Stimulated activated CD4-positive, alpha-beta T cell treated with anti-CD3 and anti-CD28 coated beads, TNF-alpha, amount 100 ng/mL, for 4 hours (primary cell): ENCODE measurements around the gene LRRC46.

Experiments
- DNase-seq, 3 experiments: peaks; one replicate each; pipeline ENCODE4 v3.0.0-alpha.2; 2020; ENCODE audit warnings: low read depth in 3 of 3

LRRC46 gene

DNA sequence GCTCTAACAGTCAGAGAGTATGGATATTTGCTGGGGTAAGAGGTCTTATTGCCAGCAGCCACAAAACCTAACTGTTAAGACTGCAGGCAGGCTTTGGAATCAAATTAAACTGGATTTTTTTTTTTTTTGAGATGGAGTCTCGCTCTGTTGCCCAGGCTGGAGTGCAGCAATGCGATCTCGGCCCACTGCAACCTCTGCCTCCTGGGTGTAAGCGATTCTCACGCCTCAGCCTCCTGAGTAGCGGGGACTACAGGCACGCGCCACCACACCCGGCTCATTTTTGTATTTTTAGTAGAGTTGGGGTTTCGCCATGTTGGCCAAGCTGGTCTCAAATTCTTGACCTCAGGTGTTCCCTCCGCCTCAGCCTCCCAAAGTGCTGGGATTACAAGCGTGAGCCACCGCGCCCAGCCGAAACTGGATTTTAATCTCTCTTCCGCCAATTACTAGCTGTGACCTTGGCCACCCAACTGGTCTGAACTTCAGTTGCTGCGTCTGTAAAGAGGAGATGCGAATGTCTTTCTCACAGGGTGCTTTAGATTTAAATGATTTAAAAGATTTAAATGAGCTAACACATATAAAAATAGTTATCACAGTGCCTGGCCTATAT, 971 bp upstream of the LRRC46 start:
- DNase-seq = no peak

DNA sequence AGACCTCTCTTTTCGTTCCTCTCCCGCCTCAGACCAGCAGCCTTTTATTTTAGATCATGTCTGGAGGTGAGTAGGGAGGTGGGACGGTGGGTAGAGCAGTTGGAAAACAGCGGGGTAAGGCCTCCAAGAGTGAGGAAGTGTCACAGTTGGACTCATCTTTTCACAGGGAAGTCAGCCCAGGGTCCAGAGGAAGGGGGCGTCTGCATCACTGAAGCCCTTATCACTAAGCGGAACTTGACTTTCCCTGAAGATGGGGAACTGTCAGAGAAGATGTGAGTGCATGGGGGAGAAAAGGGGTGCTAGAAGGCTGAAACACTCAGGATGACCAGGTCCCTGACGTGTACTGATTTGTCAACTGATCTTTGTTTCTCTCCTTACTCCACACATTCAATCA, 461 bp downstream of the LRRC46 start:
- no peak for DNase-seq

DNA sequence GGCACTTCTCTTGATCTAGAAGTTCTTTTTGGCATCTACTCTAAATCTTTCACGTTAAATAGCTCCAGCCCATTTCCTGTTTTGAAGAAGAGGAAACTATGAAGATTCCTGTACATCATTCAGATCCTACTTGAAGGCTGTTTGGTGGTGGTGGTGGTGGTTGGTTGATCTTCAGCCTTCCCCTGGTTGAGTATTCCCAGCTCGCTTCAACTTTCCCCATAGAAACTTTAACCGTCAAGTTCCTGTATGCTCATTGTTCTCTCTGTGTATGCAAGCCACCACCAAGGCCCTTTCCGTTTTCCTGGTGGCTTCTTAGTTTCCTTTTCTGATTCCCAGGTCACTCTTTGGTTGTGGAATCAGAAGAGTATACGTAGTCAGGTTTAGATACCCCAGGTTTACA, 3.3 kb downstream of the LRRC46 start:
- DNase-seq = no peak

DNA sequence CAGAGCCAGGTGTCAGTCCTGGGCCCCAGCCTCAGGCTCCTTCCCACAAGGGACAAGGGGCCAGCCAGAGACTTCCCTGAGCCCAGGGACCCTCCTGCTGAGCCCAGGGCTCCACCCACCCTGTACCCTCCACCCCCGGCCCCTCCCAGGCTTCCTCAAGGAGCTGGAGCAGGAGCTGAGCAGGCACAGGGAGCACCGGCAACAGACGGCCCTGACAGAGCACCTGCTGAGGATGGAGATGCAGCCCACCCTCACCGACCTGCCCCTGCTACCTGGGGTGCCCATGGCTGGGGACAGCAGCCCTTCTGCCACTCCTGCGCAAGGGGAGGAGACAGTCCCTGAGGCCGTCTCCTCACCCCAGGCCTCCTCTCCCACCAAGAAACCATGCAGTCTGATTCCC, 5.1 kb downstream of the LRRC46 start:
- DNase-seq = no peak

DNA sequence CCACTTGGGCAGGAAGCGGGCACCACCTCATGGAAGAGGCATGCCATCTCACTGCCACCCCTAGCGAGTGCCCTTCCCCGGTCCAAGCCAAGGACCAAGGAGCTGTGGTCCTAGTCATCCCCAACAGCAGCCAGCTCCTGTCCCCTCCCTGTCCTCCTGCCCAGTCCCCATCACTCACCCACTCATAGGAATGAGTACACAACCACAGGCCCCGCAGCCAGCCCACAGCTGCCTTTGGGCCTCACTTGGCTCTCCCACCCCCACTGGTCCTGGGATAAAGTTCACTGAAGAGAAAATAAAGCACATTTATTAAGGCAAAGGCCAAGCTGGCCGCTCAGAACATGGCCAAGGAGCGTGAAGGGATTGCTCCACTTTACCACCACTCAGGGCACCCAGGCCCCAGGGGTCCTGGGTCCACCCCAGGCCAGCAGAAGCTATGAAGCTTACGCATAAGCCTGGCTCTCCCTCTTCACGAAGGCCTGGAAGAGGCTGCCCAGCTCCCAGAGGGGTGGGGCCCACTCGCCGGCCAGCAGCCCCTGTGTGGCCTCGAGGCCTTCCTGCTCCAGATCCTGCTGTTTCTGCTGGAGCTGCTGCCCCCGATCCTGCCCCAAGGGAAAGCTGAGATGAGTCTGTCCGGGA, 6.0 kb downstream of the LRRC46 start:
- DNase-seq = no peak

DNA sequence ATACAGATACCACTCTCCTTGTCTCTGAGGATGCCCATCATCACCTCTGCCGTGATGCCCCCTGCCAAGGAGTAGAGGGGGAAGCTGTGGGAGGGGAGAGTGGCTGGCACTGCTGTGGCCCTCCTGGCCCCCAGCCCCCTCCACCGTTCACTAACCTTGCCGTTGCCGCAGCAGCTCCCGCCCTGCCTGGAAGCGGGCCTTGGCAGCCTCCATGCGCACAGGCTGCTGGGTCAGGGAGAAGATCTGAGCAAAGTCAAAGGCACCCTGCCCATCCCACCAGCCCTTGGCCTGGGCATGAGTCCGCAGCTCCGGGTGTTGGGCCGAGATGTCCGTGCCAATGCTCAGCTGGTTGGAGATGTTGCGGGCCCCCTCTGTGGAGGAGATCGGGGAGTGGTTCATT, 7.2 kb downstream of the LRRC46 start:
- no peak for DNase-seq

DNA sequence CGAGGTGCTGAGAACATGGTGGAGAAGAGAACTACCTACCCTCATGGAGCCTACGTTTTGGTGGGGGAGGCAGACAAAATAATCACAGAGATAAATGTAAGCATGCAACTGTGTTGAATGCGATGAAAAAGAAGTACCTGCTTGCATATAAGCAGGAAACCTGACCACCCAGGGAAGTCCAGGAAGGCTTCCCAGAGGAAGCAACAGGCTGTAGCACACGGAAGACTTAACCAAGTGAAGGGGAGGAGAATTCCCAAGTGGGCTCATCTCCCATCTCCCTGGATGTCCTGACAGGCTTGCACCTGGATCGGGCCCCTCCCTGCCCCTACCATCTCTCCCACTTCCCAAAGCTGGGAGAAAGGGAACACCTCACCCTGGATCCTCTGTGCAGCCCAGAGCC, 7.6 kb downstream of the LRRC46 start:
- DNase-seq = no peak

DNA sequence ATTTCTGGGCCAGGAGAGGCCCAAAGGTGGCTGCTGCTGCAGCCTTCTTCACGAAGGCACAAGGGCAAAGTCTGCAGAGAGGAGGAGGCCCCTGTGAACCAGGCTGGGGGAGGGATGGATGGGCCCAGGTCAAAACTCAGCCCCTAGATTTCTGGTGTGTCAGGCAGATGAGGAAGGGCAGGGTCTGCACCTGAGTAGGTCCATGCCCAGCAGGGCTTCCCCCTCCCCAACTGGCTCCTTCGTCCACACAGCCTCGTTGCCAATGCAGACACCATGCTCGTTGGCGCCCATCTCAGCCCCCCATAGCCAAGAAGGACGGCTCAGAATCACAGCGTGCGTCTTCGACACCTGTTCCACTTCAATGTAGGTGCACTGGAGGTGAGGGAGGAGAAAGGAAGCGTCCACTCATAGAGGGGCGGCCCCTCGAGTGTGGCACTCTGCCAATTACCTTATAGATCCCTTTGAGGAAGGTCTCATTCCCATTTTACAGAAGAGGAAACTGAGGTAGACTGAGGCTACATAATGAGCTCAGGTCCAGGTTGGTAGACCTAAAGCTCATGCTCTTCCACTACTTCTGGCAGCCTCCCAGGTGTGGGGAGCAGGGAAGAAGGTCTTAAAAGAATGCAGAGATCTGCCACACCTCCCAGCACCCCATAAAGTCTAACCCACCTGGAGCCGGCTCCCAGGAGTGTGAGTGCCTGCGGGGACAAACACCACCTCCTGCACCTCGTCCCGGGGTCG, 8.7 kb downstream of the LRRC46 start:
- no peak for DNase-seq

DNA sequence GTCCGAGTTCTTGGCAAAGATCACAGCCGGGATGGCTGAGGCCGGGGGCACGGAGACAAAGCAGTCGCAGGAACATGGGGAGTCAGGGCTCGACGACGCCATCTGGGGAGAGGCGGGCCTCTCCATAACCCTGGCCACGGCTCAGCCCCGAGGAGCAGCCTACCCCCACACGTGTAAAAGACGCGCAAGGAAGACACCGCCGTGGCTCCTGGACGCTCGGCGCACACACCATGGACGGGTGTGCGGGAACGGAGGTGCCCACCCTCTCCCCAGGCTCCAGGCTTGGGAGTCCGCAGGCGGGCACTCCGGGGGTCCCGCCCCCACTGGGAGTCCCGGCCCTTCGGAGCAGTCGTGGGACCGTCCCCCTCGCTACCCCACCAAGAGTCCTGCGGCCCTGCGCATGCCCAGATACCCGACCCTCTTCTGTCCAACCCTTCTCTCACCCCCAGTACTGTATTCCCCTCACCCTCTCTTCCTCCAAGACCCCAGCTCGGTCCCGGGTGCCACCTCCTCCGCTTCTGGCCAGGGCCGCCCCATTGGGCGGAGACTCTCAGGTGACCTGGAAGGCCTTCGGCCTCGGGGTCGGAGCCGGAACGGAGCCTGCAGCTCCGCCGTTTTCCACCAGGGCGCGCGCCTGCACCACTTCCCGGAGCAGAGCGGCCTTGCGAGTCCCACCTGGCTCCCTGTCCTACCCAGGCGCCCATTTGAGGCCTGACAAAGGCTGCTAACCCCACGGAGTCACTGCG, 9.4 kb downstream of the LRRC46 start, which contains the start of gene SCRN2:
SCRN2 (minus strand) TSS at position 532 of the 746 bp plus-strand sequence; CDS start at position 102, 430 bp downstream.
- DNase-seq = peak; percentile 75 to 84 (median 76)

DNA sequence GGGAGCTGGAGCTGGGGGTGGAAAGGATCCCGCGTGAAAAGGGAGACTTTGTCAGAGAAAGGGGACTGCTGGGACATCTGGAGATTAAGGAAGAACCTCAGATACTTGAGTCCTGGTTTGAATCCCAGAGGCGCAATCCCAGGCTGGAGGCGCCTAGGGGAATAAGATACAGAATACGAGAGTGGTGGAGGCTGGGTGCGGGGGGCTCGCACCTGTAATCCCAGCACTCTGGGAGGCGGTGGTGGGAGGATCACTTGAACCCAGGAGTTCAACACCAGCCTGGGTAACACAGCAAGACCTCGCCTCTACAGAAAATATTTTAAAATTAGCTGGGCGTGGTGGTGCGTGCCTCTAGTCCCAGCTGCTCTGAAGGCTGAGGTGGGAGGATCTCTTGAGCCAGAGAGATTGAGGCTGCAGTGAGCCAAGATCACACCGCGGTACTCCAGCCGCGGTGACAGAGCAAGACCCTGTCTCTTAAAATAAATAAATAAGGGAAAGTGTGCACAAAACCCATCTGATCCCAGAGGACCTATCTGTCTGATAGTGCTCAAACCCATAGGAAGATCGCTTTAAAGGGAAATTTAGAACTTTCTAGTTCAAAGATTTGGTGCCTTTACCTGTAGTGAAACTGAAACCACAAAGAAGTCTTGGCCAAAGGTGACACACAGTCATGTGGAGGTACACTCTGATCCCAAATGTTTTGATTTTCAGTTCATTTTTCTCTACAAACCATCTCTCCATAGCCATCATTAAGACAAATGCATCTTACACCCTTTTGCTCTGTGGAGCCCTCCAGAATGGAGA, 10.2 kb downstream of the LRRC46 start:
- DNase-seq = no peak

DNA sequence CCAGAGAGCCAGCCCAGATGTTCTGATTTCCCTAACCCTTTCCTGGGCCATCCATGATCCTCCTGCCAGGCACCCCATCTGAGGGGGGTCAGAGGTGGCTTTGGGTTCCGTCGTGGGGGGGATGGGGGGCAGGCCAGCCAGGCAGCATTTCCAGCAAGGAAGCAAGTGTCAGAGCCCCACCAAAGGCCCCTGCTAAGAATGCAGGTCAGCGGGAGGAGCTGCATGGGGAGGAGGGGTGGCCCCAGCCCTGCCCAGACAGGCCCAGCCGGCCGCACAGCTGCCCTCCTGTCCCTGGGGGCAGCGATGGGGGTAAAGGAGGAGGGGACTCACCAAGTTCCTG, 11.9 kb downstream of the LRRC46 start:
- no peak for DNase-seq

DNA sequence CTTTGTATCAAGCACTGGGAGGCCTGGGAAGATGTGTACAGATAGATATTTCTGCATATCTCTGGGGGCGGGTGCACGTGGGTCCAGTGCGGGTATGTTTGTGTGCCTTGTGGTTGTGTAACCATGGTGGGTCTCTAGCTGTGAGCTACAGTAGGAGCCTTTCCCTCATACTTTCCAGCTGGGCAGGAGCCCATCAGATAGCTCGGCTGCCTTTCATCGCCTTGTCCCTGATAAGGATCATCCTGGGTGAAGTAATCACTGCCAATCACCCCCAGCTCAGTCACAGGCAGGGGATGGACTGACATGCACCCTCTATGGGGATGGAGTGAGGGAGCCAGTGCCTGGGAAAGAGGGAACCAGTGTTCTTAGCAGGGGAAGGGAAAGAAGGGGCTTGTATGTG, 12.8 kb downstream of the LRRC46 start:
- no peak for DNase-seq

DNA sequence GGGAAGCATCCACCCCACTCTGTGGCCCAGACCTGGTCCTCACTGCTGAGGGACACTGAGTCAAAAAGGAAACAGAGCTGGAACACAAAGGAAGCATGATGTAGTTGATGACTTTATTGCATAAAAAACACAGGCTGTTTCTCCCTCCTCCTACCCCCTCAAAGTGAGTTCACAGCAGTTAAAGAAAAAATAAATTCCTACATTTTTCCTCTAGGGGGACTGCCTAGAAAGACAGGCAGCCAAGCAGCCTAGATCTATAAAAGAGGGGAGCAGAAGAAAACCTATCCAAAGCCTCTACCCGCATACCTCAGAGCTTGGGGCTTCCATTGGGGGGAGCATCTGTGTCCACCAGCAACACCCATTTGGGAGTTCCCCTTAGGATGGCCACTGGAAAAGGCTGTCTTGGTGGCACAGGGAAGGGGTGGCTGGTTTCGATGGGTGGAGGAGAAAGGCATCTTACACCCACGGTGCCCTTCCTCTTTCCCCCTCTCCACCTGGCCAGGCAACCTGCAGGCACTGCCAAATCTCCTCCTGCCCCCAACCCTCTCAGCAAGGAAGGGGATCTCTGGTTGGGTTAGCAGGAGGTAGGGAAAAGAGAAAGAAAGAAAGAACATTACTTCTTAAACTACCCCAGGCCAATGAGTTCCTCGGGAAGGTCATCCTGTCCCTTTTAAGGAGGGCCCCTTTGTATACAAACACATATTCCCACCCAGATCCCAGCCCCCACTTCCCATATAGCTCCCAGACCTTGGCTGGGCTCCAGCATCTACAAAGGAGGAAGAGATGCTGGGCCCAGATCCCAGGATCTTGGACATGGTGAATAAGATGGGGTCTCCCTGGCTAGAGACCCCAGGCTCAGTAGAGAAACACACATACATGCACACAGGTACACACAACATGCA, 13.6 kb downstream of the LRRC46 start:
- DNase-seq = no peak

DNA sequence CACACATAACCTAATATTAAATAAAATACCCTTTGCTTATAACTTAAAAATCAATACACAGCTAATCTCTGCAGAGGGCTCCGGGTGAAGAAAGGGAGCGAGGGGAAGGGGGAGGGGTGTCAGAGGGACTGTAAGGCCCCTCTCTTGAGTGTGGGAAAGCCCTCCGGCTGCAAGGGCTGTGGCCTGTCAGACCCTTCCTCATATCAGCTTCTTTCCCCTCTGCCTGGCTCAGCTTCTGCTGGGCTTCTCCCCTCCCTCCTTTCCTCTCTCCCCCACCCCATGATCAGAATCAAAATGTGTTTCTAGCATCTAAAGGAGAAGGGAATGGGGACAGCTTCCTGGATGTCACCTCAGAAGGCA, 14.2 kb downstream of the LRRC46 start:
- no peak for DNase-seq

DNA sequence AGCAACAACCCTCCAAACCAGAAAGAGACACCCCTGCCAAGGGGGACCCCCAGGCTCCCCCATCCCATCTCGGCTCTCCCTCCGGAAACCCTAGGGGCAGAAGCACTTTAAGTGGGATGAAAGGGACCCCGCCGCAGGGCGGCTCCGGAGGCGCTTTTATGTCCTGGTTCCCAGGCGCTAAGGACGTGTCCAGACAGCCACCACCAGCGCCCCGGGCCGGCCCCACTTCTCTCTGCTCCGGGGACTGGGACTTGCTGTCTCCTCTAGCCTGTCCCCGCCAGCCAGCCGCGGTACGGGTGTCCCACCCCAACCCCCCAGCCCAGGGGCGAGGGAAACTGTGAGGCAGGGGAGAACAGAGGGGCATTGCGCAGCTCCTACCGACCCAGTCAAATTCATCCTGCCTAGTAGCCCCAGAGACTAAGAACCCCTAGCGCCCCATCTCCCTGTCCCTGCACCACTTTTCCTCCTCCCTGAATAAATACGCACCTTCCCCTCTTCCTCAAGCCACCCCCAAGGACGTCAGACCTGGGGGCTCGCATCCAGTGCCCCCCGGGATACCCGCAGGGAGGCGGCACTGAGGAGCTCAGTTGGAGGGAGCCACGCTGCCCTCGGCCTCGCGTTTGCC, 15.4 kb downstream of the LRRC46 start:
- DNase-seq = no peak

DNA sequence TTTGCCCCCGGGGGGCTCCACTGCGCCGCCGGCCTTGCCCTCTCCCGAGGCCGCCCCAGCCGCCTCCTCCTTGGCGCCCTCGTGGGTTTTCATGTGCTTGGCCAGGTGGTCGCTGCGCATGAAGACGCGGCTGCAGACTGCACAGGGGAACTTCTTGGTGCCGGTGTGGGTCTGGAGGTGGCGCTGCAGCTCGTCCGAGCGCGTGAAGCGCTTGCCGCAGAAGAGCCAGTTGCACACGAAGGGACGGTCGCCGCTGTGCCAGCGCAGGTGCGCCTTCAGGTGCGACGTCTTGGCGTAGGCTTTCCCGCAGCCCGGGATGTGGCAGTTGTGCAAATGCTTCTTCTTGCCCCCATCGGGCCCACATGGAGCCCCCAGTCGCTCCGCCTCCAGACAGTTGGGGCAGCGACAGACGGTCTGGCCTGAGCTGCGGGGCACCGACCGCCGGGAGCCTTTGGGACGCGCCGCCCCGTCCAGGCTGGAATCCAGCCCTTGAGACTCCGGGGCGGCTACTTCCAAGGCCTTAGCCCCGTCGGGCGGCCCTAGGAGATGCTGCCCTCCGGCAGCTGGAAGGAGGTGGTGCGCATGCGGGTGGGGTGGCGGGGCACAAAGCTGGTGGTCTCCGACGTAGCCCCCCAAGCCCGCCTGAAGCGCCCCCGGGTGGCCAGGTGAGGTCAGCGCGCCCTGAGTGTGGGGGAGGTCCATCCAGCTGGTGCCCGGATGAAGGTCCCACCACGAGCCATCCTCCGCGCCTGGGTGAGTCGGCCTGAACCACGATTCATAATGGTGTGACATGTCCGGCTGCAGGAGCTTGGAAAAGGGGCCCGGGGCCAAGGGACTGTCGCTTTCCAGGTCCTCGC, 16.1 kb downstream of the LRRC46 start:
- no peak for DNase-seq

DNA sequence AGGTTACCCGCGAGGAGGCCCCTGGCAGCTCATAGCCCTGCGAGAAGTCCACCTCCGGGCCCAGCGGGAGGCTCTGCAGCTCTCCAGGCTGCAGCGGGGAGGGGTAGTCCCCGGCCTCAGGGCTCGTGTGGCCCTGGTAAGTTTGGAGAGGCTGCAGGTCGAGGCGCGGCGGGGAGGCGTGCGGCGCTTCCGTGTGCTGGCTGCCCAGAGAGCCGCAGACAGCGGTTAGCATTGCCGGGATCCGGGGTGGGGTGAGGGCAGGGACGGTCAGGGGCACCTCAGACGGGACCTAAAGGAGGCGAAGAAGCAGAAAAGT, 16.7 kb downstream of the LRRC46 start:
- DNase-seq = no peak

DNA sequence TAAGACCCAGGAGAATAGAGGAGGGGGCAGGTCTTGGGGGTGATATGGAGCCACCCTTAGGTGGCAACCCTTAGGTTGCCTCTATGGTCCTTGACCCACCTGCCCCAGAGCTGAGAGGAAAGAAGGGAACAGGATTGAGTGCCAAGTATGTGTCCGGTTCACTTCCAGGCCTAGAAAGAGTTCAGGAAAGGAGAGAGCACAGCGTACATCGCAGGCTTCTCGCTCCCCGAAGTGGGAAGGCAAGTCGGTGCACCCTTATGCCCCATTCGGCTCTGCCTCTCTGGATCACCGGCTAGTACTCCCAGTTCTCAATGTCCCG, 18.9 kb downstream of the LRRC46 start:
- DNase-seq = no peak

DNA sequence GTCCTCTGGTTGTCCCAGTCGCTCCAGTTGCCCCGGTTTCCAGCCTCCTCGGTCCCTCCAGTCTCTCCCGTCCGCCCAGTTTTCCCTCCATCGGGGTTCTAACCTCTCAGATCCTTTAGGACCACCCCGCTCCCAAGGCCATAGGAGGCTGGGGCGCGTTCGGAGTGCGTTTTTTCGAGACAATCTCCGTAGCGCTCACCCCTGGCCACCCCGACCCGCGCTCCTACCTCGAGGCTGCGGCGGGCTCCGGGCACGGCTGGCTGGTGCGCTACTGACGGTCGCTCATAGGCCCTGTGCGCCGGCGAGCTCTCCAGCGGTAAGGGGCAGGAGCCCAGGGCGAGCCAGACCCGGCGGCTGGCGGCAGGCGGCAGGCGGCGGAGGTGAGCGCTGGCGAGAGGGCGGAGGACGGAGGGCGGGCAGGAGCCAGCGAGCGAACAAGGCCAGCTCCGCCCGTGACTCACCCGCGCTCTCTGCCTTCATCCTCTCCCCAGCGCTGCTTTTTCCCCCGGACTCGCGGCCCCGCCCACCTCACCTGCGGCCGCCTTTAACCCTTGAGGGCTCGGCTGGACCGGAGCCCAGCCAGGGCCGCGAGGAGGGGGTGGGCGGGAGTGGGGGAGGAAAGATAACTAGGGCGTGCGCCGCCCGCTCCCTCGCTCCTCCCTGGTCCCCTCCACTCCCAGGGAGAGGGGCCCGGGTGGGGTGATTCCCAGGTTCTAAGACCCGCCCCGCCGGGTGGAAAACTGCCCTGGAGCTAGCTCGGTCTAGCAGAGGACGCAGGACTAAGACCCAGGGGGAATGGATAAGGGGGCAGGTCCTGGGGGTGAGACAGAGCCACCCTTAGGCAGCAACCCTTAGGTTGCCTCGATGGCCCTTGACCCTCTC, 19.5 kb downstream of the LRRC46 start, which contains the start of gene SP6:
SP6 (minus strand) TSS at position 472 of the 882 bp plus-strand sequence. CDS start 2,734 bp downstream, outside the sequence.
- peak; percentile 49 to 59 (median 56) for DNase-seq
